ENCODE results near the gene HSPA9.

HSPA9 gene

DNA sequence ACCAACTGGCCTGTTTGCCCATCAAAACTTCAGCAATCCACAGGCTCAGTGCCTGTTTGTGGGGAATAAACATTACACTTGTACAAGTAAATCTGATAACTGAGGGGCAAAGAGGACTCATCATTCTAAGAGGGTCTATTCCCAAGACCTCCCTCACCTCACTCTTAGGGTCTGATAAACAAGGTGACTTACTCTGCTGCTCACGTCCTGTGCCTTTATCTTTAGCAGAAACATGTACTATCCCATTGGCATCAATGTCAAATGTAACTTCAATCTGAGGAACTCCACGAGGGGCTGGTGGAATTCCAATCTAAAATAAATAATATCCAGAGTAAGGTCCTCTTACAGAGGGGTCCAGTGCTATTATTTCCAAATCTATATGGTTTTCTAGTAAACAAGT lies 17.5 kb downstream of the HSPA9 start:
- no peak for DNase-seq

DNA sequence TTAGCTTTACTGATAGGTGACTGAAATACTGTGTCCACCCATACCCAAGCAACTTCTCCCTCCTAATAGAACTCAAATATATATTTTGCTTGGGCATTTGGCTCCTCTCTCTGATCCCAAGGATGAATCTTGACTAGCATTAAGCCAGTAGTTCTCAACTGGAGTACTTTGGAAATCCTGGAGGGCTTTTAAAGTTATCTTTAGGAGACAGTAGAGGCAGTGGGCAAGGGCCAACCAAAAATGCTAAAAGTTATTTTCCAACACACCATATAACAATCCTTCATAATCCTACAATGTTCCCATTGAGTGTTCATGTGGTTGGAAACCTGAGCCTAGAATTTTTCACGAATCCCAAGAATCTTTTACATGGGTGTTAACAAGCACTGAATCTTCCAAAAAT lies 21.1 kb downstream of the HSPA9 start:
- DNase-seq: no peak

DNA sequence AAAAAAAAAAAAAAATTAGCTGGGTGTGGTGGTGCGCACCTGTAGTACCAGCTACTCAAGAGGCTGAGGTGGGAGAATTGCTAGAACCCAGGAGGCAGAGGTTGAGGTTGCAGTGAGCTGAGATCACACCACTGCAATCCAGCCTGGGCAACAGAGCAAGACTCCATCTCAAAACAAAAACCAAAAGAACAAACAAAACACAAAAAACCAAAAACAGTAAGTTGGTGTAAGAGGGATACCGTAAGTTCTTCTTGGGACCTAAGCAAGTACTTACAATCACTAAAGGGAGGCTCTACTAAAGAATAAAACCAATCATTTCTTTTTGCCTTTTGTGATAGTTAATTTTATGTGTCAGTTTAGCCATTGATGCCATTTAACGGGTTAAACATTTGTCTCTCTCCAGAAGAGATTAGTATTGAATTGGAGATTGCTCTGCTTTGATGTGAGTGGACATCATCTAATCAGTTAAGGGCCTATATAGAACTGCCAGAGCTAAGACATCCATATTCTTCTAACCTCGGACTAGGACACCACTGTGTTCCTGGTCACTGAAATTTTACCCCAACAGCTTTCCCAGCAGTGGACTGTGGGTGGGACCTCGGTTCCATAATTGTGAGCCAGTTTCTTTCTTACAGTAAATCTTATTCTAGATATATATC lies 21.6 kb downstream of the HSPA9 start:
- DNase-seq: no peak

DNA sequence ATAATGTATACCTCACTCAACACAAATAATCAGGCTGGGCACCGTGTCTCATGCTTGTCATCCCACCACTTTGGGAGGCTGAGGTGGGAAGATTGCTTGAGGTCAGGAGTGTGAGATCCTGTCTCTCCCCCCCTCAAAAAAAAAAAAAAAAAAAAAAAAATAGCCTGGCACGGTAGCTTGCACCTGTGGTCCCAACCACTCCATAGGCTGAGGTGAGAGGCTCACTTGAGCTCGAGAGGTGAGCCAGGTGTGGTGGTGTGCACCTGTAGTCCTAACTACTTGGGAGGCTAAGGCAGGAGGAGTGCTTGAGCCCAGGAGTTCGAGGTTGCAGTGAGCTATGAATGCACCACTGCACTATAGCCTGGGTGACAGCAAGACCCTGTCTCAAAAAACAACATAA lies 22.5 kb downstream of the HSPA9 start:
- DNase-seq: no peak

DNA sequence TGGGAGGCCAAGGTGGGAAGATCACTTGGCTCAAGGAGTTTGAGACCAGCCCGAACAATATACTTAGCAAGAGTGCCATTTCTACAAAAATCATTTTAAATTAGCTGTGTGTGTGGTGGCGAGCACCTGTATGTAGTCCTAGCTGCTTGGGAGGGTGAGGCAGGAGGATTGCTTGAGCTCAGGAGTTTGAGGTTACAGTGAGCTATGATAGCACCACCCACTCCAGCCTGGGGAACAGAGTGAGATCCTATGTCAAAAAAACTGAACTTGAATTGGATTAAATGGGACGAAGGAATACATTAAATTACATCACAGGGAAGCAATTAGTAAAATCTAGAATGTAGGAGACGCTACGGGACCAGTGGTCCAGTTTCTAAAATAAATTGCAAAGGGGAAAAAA lies 25.8 kb downstream of the HSPA9 start:
- DNase-seq: no peak

DNA sequence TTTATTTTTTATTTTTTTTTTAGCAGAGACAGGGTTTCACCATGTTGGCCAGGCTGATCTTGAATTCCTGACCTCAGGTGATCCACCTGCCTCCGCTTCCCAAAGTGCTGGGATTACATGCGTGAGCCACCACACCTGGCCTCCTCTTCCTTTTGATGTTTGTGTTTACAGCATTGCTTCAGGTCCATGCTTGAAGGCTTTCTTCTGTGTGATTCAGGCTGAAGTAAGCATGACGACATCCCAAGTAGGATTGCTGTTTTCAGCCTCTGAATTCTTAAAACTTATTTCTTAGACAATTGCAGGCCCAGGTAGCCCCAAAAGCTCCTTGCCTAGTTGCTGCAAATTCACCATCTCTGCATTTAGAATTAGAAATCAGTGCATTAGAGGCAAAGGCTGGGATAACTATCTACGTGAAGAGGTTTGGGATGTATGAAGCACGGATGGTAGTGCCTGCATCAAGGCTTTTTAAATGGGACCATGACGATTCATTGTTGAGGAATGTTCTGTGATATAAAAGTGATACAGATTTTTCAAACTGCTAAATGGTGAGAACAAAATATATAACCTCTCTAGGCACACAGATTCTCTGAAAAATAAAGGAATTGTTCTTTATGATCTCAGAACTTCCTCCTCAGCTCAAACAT lies 29.2 kb downstream of the HSPA9 start:
- no peak for DNase-seq

DNA sequence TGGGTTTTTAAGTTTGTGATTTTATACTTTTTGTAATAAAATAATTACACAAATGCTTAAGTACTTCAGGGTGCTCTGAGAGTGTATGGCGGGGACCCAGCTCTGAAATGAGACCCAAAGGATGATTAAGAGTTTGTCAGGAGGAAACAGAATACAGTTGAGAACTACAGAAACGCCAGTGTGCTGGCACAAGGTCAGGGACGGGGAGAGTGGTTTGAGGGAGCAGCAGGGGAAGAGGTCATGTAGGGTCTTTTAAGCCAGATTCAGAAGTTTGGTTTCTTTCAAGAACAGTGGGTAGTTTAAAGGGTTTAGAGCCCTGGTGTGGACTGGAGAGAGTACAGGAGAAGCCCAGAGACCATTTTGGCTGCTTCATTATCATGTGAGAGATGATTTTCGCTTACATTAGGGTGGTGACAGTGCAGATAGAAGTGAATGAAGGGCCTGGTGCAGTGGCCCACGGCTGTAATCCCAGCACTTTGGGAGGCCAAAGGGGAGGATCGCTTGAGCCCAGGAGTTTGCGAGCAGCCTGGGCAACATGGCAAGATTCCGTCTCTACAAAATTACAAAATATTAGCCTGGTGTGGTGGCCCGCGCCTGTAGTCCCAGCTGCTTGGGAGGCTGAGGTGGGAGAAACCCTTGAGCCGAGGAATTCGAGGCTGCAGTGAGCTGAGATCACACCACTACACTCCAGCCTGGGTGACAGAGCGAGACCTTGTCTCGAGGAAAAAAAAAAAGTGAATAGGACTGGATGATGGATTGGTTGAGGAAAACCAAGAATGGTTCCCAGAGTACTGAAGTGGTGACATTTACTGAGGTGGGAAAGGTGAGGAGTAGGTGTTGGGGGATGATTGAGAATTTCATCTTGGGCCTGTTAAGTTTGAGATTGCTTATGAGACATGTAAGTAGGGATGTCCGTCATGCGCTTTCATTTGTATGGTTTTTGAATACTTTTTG lies 30.7 kb downstream of the HSPA9 start:
- peak; percentile 65 for DNase-seq

DNA sequence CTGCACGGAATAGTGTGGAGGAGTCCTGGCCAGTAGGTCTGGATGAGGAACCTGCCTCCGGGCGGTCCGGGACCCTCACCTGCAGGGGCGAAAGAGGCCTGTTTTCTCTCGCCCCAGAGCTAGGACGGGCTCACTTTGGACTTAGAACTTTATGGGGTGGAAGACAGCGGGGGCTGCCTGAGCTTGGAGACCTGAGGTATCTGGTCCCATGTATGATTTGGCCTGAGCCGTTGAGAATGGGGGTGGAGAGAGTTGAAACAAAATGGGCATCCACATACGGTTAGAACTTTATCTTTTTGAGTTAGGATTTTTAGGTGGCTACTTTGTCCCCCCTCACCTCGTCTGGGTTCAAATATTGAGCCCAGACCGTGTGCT lies 31.5 kb downstream of the HSPA9 start:
- DNase-seq: no peak

DNA sequence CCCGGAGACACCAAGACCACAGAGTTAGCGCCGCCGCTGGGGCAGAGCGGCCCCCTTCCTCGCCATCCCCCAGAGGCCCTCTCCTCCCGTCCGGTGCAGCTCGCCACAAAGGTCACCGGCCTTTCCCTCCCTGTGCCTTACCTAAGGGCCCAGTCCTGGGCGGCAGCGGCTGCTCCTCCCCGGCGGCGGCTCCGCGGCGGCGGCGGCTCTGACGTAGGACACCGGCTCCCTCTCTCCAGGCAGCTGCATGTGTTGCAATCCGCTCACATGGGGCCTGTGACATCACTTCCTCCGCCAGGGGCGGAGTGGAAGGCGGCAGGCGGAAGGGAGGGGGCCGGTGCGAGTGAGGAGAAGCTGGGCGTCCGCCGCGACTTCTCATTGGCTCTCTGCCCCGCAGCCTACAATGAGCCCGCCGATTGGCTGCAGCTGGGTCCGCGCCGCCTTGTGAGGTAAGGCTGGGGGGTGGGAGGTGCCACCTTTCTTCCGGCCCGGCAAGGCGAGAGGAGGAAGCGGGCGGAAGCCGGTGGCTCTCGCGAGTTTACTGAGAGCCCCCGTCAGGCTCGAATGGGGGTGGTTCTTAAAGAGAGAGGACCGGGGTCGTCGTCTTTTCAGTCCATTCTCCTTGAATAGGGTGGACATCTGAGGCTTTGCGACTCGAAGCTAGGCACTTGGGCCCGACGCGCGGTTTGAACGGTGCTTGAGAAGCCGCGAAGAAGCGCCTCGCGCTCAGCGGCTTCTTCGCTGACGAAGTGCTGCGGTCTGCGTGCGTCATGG lies 32.1 kb downstream of the HSPA9 start, which contains the start of gene ETF1:
Gene ETF1, minus strand, starts transcription at position 281 of the 774 bp plus-strand sequence. CDS start 318 bp downstream, outside the sequence.
- peak; percentile 99 for DNase-seq

DNA sequence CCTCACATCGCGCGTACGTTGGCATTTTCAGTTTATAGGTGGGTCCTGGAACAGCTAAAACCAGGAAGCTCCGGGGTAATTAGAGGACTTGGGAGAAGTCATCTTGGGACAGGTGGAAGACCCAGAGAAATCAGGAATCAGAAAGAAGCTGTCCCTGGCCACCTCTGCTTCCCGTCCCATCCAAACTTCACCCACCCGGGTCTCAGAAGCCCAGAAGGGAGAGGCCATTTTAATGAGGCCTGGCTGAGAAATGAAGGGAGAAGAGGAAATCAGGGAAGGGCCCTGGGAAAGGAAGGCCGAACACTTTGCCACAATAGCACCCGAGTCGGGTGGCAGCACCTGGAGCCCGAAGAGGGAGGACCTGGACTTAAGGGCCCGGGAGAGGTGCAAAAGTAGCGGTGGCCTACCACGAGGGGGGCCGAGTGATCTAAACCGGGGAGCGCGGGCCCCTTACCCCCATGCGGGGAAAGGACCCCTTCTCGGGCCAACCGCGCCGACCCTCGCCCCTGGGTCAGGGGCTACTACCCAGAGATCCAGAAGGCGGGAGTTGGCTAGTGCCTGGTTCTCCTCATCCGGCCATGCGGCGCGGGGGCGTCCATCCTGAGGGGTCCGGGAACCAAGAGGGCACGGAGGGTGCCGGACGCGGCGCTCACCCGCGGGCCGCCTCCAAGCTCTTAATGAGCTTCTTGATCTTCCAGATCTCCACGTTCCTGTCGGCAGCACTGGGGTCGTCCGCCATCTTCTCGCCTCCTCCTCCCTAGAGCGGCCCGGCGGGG lies 32.8 kb downstream of the HSPA9 start:
- peak; percentile 50 for DNase-seq

DNA sequence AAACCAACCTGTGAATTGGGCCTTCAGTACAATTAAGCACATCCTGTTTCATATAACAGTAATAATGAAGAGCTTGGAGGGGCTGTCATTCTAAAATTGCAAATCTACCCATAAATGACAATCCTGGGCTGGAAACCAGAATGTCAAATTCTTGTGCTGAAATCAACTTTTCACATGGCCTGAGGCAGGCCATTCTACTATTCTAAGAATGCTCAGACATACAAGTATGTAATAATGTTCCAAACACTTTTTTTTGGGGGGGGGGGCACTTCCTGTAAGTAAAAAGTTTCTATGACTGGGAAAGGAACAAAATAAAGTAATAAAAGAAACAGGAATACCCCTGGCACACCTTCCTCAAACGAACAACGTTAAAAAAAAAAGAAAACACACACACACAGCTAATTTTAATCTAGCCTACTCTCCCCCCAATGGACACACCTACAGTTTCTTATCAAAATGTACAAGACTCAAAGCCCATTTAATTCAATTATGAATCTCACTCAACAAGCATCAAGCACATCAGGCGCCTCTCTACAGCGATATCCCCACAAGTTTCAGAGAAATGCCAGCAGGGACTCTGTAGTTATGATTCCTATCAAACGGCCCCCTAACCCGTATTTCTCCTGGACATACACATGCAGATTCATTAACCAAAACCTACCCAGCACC lies 33.6 kb downstream of the HSPA9 start:
- peak; percentile 50 for DNase-seq

DNA sequence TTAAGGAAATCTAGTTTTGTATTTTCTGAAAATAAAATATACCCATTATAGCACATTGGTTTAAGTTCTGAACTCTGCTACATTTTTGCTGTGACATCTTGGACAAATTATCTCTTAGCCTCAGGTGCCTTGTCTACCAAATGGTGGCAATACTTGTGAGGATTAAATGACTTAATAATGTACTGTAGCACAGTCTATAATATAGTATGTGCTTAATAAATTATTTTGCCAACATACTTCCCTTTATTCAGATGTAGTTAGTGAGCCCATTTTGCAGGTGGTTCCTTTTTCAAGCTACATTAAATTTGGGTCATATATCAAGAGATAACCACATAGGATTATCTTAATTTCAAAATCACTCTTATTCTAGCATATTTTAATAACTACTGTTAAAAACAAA lies 35.4 kb downstream of the HSPA9 start:
- DNase-seq: peak; percentile 27

DNA sequence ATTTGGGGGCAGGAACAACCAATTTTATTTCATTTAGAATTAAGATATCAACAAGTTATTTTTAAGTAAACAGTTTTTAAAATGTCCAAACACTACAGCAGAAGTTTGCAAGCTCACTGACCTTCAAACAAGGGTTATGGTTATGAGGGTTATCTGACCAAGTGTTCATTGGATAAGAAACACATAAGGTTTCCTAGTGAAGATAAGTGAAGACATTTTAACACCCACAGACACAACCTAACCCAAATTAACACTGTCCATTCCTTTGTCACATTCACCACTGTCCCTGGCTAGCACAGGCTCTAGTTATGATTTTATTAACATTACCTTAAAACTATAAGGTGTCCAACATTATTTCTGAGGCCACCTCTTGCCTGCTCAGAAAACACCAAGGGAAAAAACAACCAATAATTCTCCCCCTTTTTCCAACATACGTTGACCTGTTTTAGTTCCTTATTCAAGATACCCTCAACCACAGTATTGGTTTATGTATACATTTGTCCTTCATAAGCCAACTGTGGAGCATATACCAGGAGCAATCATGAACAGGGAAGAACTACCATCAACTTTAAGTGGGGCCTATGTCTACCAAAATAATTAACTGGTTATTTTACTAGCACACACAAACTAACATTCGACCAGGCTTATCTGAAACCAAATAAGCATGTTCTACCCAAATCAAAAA lies 36.1 kb downstream of the HSPA9 start:
- peak; percentile 61 for DNase-seq

DNA sequence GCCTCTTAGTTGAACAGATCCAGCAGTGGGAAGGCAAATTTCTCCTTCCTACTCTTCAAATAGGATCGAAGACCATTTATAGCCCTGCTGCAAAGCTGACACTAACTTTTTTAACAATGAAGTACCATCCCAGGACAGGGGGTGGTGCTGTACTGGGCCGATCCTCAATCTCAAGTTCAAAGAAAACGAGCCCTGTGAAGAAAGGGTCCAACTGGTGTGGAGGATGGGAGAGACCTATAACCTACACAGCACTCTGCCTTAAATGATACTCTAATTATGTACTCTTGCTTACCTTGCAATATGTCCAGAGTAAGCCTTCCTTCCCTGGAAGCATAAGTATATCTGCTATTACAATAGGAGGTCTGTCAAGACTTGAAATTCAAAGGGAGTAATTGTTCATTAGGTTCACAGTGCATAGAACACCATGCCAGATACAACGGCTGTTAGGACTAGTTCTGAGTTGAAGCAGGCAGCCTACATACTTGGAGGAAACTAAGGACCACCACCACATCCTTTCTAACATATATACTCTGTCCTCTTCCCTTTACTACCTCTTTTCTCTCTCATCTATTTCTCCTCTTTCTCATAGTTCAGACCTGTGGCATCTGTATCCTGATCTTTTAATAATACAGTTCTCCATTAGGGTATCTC lies 38.4 kb downstream of the HSPA9 start:
- DNase-seq: peak; percentile 27

DNA sequence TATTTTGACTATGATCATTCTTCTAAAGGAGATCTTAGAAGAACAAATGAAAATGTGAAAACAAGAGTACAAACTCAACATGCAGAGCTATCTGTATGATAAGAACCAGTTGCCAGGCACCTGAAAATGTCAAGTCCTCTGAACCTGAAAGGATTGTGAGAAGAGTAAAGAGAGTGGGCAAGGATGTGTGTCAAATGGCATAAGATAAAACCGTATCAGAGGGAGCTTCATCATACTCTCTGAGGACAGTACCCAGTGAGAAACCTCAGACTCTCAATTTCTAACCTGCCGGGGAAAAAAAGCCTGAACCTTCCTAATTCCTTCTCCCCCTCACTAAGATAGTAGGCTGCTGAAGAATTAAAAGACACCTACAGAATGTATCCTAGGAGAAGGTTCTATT lies 39.0 kb downstream of the HSPA9 start:
- DNase-seq: no peak

DNA sequence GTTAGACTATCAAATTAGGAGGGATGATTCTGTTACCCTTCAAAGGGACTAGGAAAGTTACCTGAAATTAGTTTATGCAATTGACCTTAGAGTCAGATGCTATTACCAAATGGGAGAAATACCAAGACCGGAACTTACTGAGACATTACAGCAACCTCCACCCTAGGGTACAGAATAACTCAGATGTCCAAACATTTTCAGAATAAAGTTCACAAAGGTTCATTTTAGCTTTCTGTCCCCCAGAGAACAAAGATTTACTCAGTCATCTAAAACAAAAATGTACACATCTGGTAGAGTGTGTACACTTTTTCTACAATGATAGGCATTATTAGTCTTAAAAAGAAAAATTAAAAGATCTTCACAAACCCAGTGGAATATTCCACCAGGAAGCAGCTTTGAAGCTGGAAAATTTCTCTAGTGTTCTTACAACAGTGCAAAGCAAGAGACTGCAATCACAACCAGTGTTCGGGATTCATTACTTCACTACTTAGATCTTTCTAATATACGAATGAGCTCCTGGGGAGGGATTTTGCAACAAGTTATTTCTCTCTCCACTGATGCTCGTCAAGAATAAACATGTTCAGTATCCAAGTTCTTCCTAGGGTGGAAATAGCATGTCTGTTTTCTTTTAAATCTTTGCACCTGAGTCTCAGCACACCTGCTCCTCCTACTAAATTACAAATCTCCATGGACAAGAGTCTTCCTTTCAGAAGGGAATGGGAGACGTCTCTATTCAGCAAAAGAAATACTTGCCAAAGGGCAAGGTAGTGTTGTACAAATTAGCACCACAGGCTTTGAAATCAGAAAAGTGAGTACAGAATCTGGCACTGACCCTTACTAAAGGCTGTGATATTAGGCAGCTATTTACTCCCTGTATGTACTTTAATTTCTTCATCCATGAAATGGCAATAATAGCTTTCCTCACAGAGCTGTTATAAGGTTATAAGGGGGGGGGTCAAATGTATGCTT lies 40.9 kb downstream of the HSPA9 start:
- no peak for DNase-seq

DNA sequence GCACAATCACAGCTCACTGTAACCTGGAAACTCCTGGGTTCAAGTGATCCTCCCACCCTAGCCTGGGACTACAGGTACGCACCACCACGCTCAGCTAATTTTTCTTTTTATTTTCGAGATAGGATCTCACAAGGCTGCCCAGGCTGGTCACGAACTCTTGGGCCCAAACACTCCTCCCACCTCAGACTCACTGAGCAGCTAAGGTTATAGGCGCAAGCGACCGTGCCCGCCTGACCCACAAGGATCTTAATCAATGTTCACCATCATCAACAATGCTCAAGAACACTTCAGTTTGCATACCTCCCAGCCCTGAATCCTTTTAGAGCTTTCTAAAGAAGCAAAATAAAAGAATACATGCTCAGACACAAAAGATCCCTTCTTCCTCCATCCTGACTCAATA lies 45.4 kb downstream of the HSPA9 start:
- DNase-seq: no peak

DNA sequence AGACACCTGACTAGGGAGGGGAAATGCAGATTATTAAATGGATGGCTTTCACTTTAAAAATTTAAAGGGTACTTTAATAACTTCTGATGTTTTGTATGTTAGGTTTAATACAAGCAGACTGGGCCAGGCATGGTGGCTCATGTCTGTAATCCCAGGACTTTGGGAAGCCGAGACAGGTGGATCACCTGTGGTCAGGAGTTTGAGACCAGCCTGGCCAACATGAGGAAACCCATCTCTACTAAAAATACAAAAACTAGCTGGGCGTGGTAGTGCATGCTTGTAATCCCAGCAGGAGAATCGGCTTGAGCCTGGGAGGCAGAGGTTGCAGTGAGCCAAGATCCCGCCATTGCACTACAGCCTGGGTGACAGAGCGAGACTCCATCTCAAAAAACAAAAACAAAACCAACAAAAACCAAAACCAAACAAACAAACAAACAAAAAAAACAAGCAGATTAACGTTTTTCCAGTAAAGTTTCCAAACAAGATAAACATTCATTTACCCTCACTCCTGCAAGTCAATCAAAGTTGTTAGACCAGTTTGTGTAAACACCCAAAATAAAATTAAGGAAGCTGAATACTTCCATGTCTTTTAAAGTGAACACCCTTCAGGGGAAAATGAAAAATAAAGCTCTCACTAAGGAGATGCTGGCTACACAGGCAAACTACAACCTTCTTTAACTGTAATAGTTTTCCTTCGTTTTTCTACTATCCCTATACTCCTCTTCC lies 46.3 kb downstream of the HSPA9 start:
- no peak for DNase-seq

Data from OCI-M1 (cell line).